ENCODE measurements around the gene WFDC11.

Gene WFDC11

GRCh38 chr20:45621593-45621992, 48.4 kb downstream of the WFDC11 start:
- DNase-seq, result no peak

GRCh38 chr20:45617591-45617990, 52.4 kb downstream of the WFDC11 start:
- DNase-seq, result no peak

GRCh38 chr20:45612314-45612713, 57.7 kb downstream of the WFDC11 start:
- DNase-seq, result no peak

- no peak for DNase-seq
These were observed 59.0 kb downstream of the WFDC11 start for GRCh38 chr20:45611054-45611453.

- DNase-seq, result no peak
These were observed 62.2 kb downstream of the WFDC11 start for GRCh38 chr20:45607810-45608209.
